Vagina (tissue), 2 donors: ENCODE data around the gene SAA2.

ENCODE experiments used
- CTCF ChIP-seq, 3 experiments: fragments of 450-650 bp in 2 of 3; fragments of 200-600 bp in 1 of 3; sonication (generic) in 1 of 3; IDR thresholded peaks; one replicate each; pipeline ENCODE4 v1.5.1; 2017 to 2019; ENCODE audit warnings: antibody characterized with exemption in 3 of 3, mild to moderate bottlenecking in 2 of 3, moderate library complexity in 2 of 3
- POLR2A ChIP-seq, 2 donors: fragments of 450-650 bp; IDR thresholded peaks; one replicate each; pipeline ENCODE4 v1.6.1; 2017; ENCODE audit warnings: antibody characterized with exemption in 2 of 2, mild to moderate bottlenecking in 2 of 2, moderate library complexity in 2 of 2
- POLR2AphosphoS5 ChIP-seq, 2 donors: sonication (generic); formaldehyde crosslinking; IDR thresholded peaks; one replicate each; pipeline ENCODE4 v1.9.0; 2017; ENCODE audit warnings: antibody characterized with exemption in 2 of 2, mild to moderate bottlenecking in 2 of 2, low read depth in 1 of 2; ENCODE audit not compliant: insufficient read depth in 1 of 2

DNA sequence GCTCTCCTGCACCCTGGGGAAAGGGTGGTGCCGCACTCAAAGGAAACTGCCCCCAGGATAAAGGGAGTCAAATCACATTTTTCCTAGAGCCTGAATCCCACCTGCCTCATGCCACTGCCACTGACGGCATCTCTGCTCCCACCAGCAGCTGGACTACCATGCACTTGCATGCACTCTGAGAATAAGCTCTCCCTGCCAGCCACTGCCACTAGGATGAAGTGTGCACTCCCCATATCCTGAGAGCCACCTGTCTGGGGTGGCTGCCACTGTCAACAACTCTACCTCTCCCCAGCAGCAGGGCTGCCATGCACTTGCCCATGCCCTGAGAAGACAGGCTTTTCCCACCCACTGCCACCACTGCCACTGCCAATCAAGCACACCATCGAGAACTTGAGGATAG lies 44.2 kb downstream of the SAA2 start:
- TF ChIP-seq CTCF (IDR thresholded peaks at IDR 0.05) (no peak), POLR2A (IDR thresholded peaks at IDR 0.05) (no peak), POLR2AphosphoS5 (IDR thresholded peaks at IDR 0.05; ENCODE audit: insufficient read depth in 1 of 2, low read depth in 1 of 2) (no peak)
